HG03045 (cell line): Measurements from ENCODE around the gene AMH.
"Not testable (repeated sequence)": the region's sequence is repeated elsewhere in the genome, so short reads cannot be mapped to it uniquely, and the experiment has no call there.

Experiments used
- ATAC-seq: cut with Tn5 transposase; IDR thresholded peaks from one replicate; pipeline ENCODE4 v1.9.1; 2021; ENCODE audit warnings: mild to moderate bottlenecking, moderate library complexity; ENCODE audit not compliant: unreplicated experiment

The AMH gene

GRCh38 chr19:2268480-2268830, 19.3 kb downstream of the AMH start:
- ATAC-seq: no peak

- no peak for ATAC-seq
These were observed 19.7 kb downstream of the AMH start for GRCh38 chr19:2268861-2269243.

GRCh38 chr19:2269244-2270156, 20.4 kb downstream of the AMH start:
- ATAC-seq: peak; percentile 57

- ATAC-seq: no peak
These were observed 21.0 kb downstream of the AMH start for GRCh38 chr19:2270157-2270422.

GRCh38 chr19:2270423-2271233, 21.5 kb downstream of the AMH start:
- ATAC-seq: no peak

GRCh38 chr19:2271234-2272103, 22.3 kb downstream of the AMH start:
- no peak for ATAC-seq

- ATAC-seq: no peak
These were observed 24.4 kb downstream of the AMH start for GRCh38 chr19:2273356-2274184.

GRCh38 chr19:2274185-2274711, 25.1 kb downstream of the AMH start:
- no peak for ATAC-seq

- no peak for ATAC-seq
These were observed 25.9 kb downstream of the AMH start for GRCh38 chr19:2274931-2275535.

GRCh38 chr19:2275588-2276428, 26.7 kb downstream of the AMH start:
- no peak for ATAC-seq

- no peak for ATAC-seq
These were observed 27.4 kb downstream of the AMH start for GRCh38 chr19:2276429-2276986.

GRCh38 chr19:2277138-2277537, 28.0 kb downstream of the AMH start:
- ATAC-seq: no peak

GRCh38 chr19:2278459-2279158, 29.5 kb downstream of the AMH start:
- ATAC-seq: no peak

- ATAC-seq: no peak
These were observed 31.6 kb downstream of the AMH start for GRCh38 chr19:2280633-2281264.

- ATAC-seq: not testable (repeated sequence)
These were observed 32.3 kb downstream of the AMH start for GRCh38 chr19:2281265-2282061.

- ATAC-seq: no peak
These were observed 33.1 kb downstream of the AMH start, which contains the start of gene PEAK3 for GRCh38 chr19:2282062-2282861. TSS of gene PEAK3 (minus strand) at chr19:2282175. CDS start at chr19:2280931, 1,244 bp downstream.
